ENCODE data around the gene CKAP2L. TPM values are rescaled to one million over a fixed set of nuclear protein-coding genes. Genes with fewer than 3 reads are reported as not detected.
A peak's percentile ranks its signal among the peaks of the same experiment; 100 is the strongest.

Gene CKAP2L, protein sequence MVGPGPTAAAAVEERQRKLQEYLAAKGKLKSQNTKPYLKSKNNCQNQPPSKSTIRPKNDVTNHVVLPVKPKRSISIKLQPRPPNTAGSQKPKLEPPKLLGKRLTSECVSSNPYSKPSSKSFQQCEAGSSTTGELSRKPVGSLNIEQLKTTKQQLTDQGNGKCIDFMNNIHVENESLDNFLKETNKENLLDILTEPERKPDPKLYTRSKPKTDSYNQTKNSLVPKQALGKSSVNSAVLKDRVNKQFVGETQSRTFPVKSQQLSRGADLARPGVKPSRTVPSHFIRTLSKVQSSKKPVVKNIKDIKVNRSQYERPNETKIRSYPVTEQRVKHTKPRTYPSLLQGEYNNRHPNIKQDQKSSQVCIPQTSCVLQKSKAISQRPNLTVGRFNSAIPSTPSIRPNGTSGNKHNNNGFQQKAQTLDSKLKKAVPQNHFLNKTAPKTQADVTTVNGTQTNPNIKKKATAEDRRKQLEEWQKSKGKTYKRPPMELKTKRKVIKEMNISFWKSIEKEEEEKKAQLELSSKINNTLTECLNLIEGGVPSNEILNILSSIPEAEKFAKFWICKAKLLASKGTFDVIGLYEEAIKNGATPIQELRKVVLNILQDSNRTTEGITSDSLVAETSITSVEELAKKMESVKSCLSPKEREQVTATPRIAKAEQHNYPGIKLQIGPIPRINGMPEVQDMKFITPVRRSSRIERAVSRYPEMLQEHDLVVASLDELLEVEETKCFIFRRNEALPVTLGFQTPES
- total RNA-seq (0.26 and 3.0 TPM in 2 replicates), polyA plus RNA-seq (4.4 and 14.5 TPM in 2 replicates), polyA minus RNA-seq (ENCODE audit: low replicate concordance) (2.7 TPM in 1 of 2 replicates, not detected in the other)
- polyA plus RNA-seq (2012): 2.9 and 11.9 TPM in 2 replicates

GRCh38 chr2:112764071-112765044 lies at the start of gene CKAP2L:
Gene CKAP2L (minus strand): TSS chr2:112764609. CDS start chr2:112764598, 11 bp downstream.
- Histone ChIP-seq H3K79me2 (ENCODE audit: control insufficient read depth, insufficient read depth, low read length) (peaks cover 31% of the 10 kb centered on the region), H3K4me1 (ENCODE audit: control insufficient read depth, extremely low read depth, insufficient read depth, low read length) (peaks cover 3% of the 10 kb centered on the region), H3K4me3 (replicated peaks in 1 of 4; ENCODE audit: control extremely low read depth in 1 of 4, insufficient read depth in 1 of 4, low read depth in 3 of 4, low read length in 4 of 4) (peak within 1 kb of the TSS; percentile 78 to 93 (median 85)), H3K36me3 (ENCODE audit: control insufficient read depth, insufficient read depth, low read length) (no peaks in the 10 kb centered on the region), H3K4me2 (ENCODE audit: extremely low read depth, insufficient read depth, low read length) (peak within 1 kb of the TSS; percentile 97), H3K9ac (ENCODE audit: insufficient read depth, low read length) (peak within 1 kb of the TSS; percentile 71), H3K27me3 (ENCODE audit: control insufficient read depth, insufficient read depth, low read length) (no peaks in the 10 kb centered on the region), H2AFZ (ENCODE audit: low read length) (peak within 1 kb of the TSS; percentile 75), H4K20me1 (ENCODE audit: control insufficient read depth, extremely low read depth, insufficient read depth, low read length) (no peaks in the 10 kb centered on the region), H3K27ac (ENCODE audit: insufficient read depth, low read length) (peak within 1 kb of the TSS; percentile 89), H3K9me3 (ENCODE audit: control insufficient read depth, insufficient read depth, low read depth, low read length) (no peaks in the 10 kb centered on the region)
- no peak for TF ChIP-seq EZH2 (IDR thresholded peaks at IDR 0.05; ENCODE audit: low read length, missing control alignments)
- TF ChIP-seq, protein P1, sequence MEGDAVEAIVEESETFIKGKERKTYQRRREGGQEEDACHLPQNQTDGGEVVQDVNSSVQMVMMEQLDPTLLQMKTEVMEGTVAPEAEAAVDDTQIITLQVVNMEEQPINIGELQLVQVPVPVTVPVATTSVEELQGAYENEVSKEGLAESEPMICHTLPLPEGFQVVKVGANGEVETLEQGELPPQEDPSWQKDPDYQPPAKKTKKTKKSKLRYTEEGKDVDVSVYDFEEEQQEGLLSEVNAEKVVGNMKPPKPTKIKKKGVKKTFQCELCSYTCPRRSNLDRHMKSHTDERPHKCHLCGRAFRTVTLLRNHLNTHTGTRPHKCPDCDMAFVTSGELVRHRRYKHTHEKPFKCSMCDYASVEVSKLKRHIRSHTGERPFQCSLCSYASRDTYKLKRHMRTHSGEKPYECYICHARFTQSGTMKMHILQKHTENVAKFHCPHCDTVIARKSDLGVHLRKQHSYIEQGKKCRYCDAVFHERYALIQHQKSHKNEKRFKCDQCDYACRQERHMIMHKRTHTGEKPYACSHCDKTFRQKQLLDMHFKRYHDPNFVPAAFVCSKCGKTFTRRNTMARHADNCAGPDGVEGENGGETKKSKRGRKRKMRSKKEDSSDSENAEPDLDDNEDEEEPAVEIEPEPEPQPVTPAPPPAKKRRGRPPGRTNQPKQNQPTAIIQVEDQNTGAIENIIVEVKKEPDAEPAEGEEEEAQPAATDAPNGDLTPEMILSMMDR (conservative IDR thresholded peaks at IDR 0.05 in 1 of 2, IDR thresholded peaks at IDR 0.05 in 1 of 2; ENCODE audit: low read depth in 1 of 2, low read length in 2 of 2): no peak
- peak; percentile 97 to 99 for DNase-seq (ENCODE audit: low read depth in 2 of 2)

DNA sequence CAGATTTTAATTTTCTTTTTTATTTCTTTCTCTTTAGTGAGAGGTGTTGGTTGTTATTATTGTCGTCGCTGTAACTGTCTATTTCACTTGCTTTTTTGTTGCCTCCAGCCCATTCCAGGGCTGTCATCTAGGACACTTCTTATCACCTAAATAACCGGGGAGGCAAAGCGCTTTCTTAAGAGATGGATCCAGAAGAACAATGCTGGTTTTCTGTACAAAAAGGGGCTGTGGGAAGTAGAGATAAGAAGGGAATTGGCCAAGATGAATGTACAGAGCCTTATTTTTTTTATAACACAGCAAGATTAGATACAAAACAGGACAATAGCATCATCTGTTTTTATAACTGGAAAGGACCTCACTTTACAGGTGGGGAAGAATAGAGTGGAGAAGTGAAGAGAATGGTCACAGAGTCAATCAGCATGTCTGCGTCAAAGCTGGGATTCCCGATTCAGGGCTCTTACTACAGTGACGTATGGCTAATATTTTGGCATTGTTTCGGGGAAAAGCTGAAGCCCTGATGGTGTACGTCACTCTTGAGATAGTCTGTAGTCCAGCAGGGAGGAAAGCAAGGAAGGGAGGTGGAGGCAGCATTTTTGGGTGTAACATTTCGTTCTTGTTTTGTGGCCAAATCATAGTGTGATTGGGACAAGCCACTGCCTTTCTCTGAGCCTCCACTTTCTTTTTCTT lies 49.0 kb upstream of the CKAP2L start:
- Histone ChIP-seq H3K79me2 (ENCODE audit: control insufficient read depth, insufficient read depth, low read length) (no peaks in the 10 kb centered on the region), H3K9ac (ENCODE audit: insufficient read depth, low read length) (no peak overlapping the region), H3K4me1 (ENCODE audit: control insufficient read depth, extremely low read depth, insufficient read depth, low read length) (peaks cover 5% of the 10 kb centered on the region), H4K20me1 (ENCODE audit: control insufficient read depth, extremely low read depth, insufficient read depth, low read length) (no peaks in the 10 kb centered on the region), H3K36me3 (ENCODE audit: control insufficient read depth, insufficient read depth, low read length) (no peaks in the 10 kb centered on the region), H3K4me2 (ENCODE audit: extremely low read depth, insufficient read depth, low read length) (no peak overlapping the region), H3K9me3 (ENCODE audit: control insufficient read depth, insufficient read depth, low read depth, low read length) (no peaks in the 10 kb centered on the region), H3K4me3 (replicated peaks in 1 of 4; ENCODE audit: control extremely low read depth in 1 of 4, insufficient read depth in 1 of 4, low read depth in 3 of 4, low read length in 4 of 4) (no peak overlapping the region), H3K27me3 (ENCODE audit: control insufficient read depth, insufficient read depth, low read length) (no peaks in the 10 kb centered on the region), H3K27ac (ENCODE audit: insufficient read depth, low read length) (peak overlapping the region; percentile 13), H2AFZ (ENCODE audit: low read length) (no peak overlapping the region)
- no peak for DNase-seq (ENCODE audit: low read depth in 2 of 2)
- TF ChIP-seq, protein P1 (conservative IDR thresholded peaks at IDR 0.05 in 1 of 2, IDR thresholded peaks at IDR 0.05 in 1 of 2; ENCODE audit: low read depth in 1 of 2, low read length in 2 of 2): no peak
- no peak for TF ChIP-seq EZH2 (IDR thresholded peaks at IDR 0.05; ENCODE audit: low read length, missing control alignments)
